Ovary (tissue), 1 donor: ENCODE results near the gene SEMA5B.

ENCODE experiments used
- EP300 ChIP-seq: sonication (generic); formaldehyde crosslinking; IDR thresholded peaks from one replicate; pipeline ENCODE4 v1.6.1; 2017; ENCODE audit warnings: antibody characterized with exemption
- POLR2A ChIP-seq: fragments of 450-650 bp; IDR thresholded peaks from one replicate; pipeline ENCODE4 v1.6.1; 2017; ENCODE audit warnings: antibody characterized with exemption, mild to moderate bottlenecking, moderate library complexity

DNA sequence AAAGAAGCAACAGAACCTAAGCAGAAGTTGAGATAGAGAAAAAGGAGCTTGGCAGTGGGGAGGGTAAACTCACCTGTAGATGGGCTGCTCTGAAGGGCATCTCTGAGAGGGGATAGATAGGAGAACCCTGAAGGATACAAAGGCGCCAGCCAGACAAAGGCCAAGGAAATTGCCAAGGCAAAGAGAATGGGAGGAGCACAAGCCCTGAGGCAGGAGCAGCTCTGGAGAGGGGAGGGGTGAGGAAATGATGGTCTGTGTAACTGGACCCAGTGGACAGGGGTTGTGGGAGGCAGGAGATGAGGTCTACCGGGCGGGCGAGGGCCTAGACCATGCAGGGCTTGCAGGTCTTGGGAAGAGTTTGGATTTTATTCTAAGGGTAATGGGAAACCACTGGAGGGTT lies 36.9 kb upstream of the SEMA5B start:
- TF ChIP-seq POLR2A (no peak), EP300 (no peak)
